Measurements from ENCODE around the gene TCF7L1.
"Not testable (repeated sequence)": the region's sequence is repeated elsewhere in the genome, so short reads cannot be mapped to it uniquely, and the experiment has no call there.

The TCF7L1 gene

DNA sequence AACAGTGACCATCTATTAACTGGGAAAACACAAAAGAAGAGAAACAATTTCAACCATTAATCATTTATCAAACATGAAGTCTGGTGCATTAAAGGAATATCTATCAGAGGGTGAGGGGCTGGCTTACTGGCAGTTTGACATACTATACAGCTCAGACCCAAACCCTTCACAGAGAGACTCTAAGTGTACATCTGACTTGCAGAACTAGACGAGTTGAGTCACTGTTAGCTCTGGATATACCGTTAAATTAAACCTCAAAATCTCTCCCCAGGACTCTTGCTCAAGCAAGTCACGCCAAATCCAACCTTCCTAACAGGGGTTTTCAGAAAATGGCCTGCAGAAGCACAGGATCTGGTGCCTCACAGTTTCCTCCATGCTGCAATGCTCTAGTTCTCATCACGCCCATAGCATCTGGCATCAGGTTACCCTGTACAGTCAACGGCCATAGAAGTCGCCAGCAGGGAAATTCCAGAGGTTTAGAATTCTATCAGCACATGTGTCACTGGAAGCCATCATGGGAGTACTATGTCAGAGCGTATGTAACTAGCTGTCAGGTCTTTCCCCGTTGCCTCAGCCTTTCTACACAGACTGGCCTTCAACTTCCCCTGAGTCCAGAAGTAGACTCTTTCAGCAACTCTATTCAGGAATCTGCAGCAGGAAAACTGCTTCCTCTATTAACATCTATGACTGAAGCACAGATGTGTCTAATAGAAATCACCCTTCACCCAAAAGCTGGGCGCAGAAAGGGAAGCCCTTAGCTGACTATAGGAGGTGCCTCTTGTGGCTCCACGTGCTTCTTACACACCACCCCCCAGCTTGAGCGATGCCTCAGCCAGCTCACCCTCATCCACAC lies 185.3 kb downstream of the TCF7L1 start:
- Histone ChIP-seq H3K36me3 (replicated peaks; ENCODE audit: low read depth, low read length) (peaks cover 52% of the 10 kb centered on the region), H3K4me3 (ENCODE audit: low read length) (no peak overlapping the region), H3K27me3 (ENCODE audit: low read depth, low read length) (no peaks in the 10 kb centered on the region), H3K4me2 (ENCODE audit: low read length) (no peak overlapping the region), H2AFZ (ENCODE audit: low read depth, low read length) (no peak overlapping the region), H3K9me3 (ENCODE audit: insufficient read depth, low read length) (no peaks in the 10 kb centered on the region), H3K27ac (ENCODE audit: low read length) (no peak overlapping the region), H3K9ac (ENCODE audit: low read length) (no peak overlapping the region), H3K79me2 (ENCODE audit: low read length) (peaks cover 47% of the 10 kb centered on the region), H3K4me1 (ENCODE audit: low read length) (no peaks in the 10 kb centered on the region), H4K20me1 (ENCODE audit: insufficient read depth, low read length) (peaks cover 37% of the 10 kb centered on the region)
- TF ChIP-seq, protein P1, sequence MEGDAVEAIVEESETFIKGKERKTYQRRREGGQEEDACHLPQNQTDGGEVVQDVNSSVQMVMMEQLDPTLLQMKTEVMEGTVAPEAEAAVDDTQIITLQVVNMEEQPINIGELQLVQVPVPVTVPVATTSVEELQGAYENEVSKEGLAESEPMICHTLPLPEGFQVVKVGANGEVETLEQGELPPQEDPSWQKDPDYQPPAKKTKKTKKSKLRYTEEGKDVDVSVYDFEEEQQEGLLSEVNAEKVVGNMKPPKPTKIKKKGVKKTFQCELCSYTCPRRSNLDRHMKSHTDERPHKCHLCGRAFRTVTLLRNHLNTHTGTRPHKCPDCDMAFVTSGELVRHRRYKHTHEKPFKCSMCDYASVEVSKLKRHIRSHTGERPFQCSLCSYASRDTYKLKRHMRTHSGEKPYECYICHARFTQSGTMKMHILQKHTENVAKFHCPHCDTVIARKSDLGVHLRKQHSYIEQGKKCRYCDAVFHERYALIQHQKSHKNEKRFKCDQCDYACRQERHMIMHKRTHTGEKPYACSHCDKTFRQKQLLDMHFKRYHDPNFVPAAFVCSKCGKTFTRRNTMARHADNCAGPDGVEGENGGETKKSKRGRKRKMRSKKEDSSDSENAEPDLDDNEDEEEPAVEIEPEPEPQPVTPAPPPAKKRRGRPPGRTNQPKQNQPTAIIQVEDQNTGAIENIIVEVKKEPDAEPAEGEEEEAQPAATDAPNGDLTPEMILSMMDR (IDR thresholded peaks at IDR 0.05; ENCODE audit: low read depth, low read length): no peak
- no peak for TF ChIP-seq EZH2phosphoT487 (IDR thresholded peaks at IDR 0.05; ENCODE audit: low read depth)

DNA sequence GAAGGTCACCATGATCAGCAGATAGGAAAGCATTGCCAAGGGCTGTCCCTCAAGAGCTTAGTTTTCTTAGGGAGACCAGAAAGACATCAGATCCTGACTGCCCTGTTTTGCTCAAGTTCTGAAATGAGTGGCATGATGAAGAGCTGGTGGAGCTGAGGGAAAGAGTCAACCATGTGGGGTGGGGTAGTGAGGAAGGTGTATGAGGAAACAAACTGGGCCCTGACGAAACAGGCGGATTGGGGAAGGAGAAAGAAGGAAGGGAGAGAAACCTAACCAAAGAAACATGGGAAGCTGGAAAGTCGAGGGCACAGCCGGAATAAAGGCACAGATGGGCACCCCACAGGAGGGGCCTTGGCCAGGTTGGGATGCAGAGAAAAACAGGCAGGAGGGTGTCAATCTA lies 186.6 kb downstream of the TCF7L1 start:
- Histone ChIP-seq H3K9ac (ENCODE audit: low read length) (no peak overlapping the region), H4K20me1 (ENCODE audit: insufficient read depth, low read length) (peaks cover 46% of the 10 kb centered on the region), H3K27ac (ENCODE audit: low read length) (no peak overlapping the region), H3K4me2 (ENCODE audit: low read length) (no peak overlapping the region), H3K79me2 (ENCODE audit: low read length) (peaks cover 59% of the 10 kb centered on the region), H3K4me1 (ENCODE audit: low read length) (peaks cover 2% of the 10 kb centered on the region; the same call in 1 of the 2 replicates), H3K9me3 (ENCODE audit: insufficient read depth, low read length) (no peaks in the 10 kb centered on the region), H3K4me3 (ENCODE audit: low read length) (no peak overlapping the region), H3K36me3 (replicated peaks; ENCODE audit: low read depth, low read length) (peaks cover 57% of the 10 kb centered on the region), H2AFZ (ENCODE audit: low read depth, low read length) (no peak overlapping the region), H3K27me3 (ENCODE audit: low read depth, low read length) (no peaks in the 10 kb centered on the region)
- TF ChIP-seq EZH2phosphoT487 (IDR thresholded peaks at IDR 0.05; ENCODE audit: low read depth): no peak
- TF ChIP-seq, protein P1 (IDR thresholded peaks at IDR 0.05; ENCODE audit: low read depth, low read length): no peak

DNA sequence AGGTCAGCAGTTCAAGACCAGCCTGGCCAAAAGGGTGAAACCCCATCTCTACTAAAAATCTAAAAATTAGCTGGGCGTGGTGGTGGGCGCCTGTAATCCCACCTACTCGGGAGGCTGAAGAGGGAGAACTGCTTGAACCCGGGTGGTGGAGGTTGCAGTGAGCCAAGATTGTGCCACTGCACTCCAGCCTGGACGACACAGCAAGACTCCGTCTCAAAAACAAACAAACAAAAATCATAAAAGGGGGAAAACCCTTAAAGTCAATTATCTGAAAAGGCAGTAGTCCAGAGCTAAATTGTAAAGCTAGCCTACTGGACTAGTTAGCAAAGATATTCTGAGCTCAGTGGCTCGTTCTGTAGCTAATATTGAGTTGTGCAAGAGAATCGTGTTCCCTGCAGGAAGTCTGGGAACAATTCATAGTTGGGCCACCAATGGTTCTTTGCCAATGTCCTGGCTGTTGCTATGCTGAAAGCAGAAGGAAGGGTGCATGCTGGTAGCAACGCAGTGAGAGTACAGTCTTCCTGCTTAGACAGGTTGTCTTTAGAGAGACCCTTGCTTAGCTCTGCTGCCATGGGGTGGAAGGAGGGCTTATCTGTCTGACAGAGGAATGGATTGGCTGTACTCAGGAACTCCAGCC lies 190.3 kb downstream of the TCF7L1 start:
- peaks cover 67% of the 10 kb centered on the region for H3K36me3 ChIP-seq (replicated peaks; ENCODE audit: low read depth, low read length)
- peaks cover 84% of the 10 kb centered on the region for H3K79me2 ChIP-seq (ENCODE audit: low read length)
- H4K20me1 ChIP-seq (ENCODE audit: insufficient read depth, low read length): peaks cover 61% of the 10 kb centered on the region
- H3K4me1 ChIP-seq (ENCODE audit: low read length): peaks cover 17% of the 10 kb centered on the region
- no peaks in the 10 kb centered on the region for H3K27me3 ChIP-seq (ENCODE audit: low read depth, low read length)
- H3K9me3 ChIP-seq (ENCODE audit: insufficient read depth, low read length): no peaks in the 10 kb centered on the region
- no peak overlapping the region for H3K9ac ChIP-seq (ENCODE audit: low read length)
- no peak overlapping the region for H3K4me2 ChIP-seq (ENCODE audit: low read length)
- H2AFZ ChIP-seq (ENCODE audit: low read depth, low read length): no peak overlapping the region
- no peak overlapping the region for H3K27ac ChIP-seq (ENCODE audit: low read length)
- H3K4me3 ChIP-seq (ENCODE audit: low read length): no peak overlapping the region
- no peak for TF ChIP-seq EZH2phosphoT487 (IDR thresholded peaks at IDR 0.05; ENCODE audit: low read depth)
- TF ChIP-seq, protein P1 (IDR thresholded peaks at IDR 0.05; ENCODE audit: low read depth, low read length): no peak

DNA sequence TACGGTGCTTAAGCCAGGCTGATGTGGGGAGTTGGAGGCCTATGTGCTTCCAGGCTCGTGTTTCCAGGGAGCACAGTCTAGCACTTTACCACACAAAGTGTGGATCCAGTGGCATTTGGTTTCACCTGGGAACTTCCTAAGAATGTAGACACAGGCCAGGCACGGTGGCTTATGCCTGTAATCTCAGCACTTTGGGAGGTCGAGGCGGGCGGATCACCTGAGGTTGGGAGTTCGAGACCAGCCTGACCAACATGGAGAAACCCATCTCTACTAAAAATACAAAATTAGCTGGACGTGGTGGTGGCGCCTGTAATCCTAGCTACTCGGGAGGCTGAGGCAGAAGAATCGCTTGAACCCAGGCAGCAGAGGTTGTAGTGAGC lies 190.8 kb downstream of the TCF7L1 start:
- Histone ChIP-seq H3K4me1 (ENCODE audit: low read length) (peaks cover 20% of the 10 kb centered on the region), H3K79me2 (ENCODE audit: low read length) (peaks cover 79% of the 10 kb centered on the region), H4K20me1 (ENCODE audit: insufficient read depth, low read length) (peaks cover 56% of the 10 kb centered on the region), H3K36me3 (replicated peaks; ENCODE audit: low read depth, low read length) (peaks cover 64% of the 10 kb centered on the region)
- H3K4me2 ChIP-seq (ENCODE audit: low read length); H3K27me3 ChIP-seq (ENCODE audit: low read depth, low read length); H3K27ac ChIP-seq (ENCODE audit: low read length); H3K9ac ChIP-seq (ENCODE audit: low read length); H3K9me3 ChIP-seq (ENCODE audit: insufficient read depth, low read length); H3K4me3 ChIP-seq (ENCODE audit: low read length); H2AFZ ChIP-seq (ENCODE audit: low read depth, low read length): not testable (repeated sequence)
